T follicular helper cell (primary cell): ENCODE data around the gene LRRC70.
"Not testable (repeated sequence)": the region's sequence is repeated elsewhere in the genome, so short reads cannot be mapped to it uniquely, and the experiment has no call there.

Source experiments
- DNase-seq: peaks from one replicate; pipeline ENCODE4 v3.0.0-alpha.2; 2020; ENCODE audit warnings: low read depth
- total RNA-seq, 2 experiments: gene quantifications; one replicate each; lab custom pipeline; 2026; lab: John Stamatoyannopoulos, UW

The LRRC70 gene
- 0.09 to 0.18 reads per million in 2 experiments for total RNA-seq

DNA sequence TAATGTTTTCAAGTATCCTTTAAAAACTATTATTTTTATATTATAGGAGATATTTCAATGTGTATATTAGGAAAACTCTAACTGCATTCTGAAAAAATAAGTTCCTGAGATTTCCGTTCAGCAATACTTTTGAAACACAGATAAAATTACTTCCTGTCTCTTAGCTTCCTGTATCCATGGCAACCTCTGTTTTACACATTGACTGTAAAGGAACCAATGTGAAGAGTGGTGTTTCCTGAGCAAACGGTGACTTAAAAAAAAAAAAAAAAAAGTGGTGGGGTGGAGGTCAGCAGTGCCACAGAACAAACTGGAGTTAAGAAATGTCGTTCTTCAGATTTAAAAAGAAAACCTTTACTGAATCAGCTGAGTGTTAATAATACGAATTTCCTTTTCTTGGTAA is at the start of gene LRRC70:
LRRC70 (plus strand) TSS at position 280 of the 400 bp plus-strand sequence. CDS start 620 bp downstream, outside the sequence.
- DNase-seq = no peak

- DNase-seq = no peak
Measured at GRCh38 chr5:62533597-62533996, 45.0 kb upstream of the LRRC70 start.

- no peak for DNase-seq
Measured at GRCh38 chr5:62534461-62535236, 44.0 kb upstream of the LRRC70 start.

DNA sequence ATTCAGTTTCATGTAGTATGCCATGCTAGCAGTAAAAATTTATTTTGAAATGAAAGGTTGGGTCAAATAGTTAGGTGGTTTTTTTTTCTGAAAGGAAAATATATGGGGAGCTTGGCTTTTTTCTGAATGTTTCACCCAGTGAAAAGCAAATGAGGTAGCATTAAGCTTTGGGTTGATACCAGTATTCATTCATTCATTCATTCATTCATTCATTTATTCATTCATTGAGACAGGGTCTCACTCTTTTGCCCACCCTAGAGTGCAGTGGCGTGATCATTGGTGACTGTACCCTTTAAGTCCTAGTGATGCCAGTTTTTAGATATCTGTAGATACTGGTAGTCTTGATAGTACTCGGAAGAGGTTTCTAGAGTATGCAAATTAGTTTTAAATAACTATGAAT is 42.4 kb upstream of the LRRC70 start:
- DNase-seq = no peak

- no peak for DNase-seq
Measured at GRCh38 chr5:62536783-62537182, 41.8 kb upstream of the LRRC70 start.

GRCh38 chr5:62538017-62538942 is 40.3 kb upstream of the LRRC70 start:
- no peak for DNase-seq

DNA sequence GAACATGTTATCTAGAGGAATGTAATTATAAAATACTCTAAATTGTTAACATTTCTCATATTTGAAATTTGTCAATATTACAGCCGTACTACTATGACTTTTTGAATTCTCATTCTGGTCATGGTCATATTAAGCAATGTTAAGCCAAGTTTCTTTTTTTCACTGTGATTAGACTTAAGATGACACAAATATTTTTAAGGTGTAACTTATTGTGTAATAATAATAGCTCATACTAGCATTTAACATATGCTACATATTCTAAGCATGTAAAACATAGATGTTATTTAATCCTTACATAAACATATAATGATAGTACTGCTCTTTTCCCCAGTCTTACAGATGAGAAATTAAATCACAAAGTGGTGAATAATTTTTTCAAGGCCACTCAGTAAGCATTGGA is 35.9 kb upstream of the LRRC70 start:
- no peak for DNase-seq

DNA sequence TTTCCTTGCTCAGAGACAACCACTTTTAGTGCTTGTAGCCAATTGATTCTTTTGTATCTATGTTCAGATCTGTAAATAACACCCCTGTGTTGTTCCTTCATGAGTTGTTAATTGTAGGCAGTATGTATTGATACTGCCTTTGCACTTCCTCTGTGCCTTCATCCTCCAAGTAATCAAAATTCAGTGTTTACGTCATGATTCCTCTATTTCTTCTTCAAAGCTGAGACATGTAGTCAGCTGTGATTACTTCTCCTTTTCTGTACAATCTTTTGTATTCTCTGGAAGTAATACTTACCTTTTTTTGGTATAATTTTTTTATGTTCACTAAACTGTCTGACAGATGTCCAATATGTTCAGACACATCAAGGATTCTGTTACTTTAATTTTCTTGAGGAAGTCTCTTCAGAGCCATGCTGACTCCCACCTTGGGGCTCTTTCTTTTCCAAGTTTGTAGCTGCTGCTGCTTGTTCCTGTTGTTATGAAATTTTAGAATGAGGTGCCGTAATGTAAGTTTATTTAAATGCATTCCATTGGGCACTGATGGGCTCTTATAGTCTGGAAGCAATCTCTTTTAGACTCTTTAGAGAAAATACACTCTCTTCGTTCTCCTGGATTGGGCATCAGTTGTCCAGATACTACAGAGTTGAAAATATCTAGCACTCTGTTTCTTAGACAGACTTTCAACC is 30.5 kb upstream of the LRRC70 start:
- DNase-seq = no peak

DNA sequence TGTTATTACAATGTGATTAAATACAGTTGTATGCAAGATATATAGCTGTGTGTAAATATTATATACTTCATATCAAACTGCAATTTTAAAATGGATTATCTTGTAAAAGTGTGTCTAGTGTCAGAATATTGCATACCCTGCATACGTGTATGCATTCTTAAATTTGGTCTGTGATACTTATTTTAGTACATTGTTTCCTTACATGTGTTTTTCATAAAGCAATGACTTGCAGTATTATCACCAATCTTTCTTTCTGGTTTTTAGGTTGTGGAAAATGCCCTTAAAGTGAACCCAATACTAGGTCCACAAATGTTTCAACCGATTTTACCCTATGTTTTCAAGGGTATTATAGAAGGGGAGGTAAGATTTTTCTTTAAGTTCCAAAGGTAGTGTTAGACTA is 28.5 kb upstream of the LRRC70 start:
- no peak for DNase-seq

DNA sequence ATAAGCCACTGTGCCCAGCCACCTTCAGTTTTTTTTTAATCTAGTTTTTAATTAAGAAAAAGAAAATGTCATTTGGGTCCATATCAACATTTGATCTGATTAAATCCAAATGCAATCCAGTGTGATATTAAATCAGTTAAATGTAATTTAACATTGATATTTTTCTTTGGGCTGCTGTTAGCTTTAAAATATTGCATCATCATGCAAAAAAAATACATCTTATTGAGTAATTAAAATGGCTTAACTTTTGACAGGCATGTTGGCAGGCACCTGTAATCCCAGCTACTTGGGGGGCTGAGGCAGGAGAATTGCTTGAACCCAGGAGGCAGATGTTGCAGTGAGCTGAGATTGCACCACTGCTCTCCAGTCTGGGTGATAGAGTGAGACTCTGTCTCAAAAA is 22.7 kb upstream of the LRRC70 start:
- DNase-seq = no peak

GRCh38 chr5:62558941-62559340 is 19.7 kb upstream of the LRRC70 start:
- DNase-seq = no peak

DNA sequence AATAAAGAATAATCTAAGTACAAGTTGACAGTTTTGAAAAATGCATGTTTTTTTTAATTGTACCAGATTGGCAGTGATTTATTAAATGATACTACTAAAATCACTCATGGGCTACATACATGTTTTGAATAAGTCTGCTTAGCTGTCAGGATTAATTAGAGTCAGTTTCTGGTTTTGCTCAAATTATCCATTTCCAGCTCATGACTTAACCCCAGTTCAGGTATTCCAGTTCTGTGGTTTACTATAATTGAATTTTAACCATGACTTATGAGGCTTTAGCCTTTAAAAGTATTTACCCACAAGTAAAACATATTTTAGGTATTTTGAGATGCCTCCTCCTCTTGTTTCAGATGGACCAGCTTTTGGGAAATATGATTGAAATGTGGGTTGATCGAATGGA is 17.8 kb upstream of the LRRC70 start:
- no peak for DNase-seq

- no peak for DNase-seq
Measured at GRCh38 chr5:62561896-62562295, 16.7 kb upstream of the LRRC70 start.

- no peak for DNase-seq
Measured at GRCh38 chr5:62562867-62563266, 15.8 kb upstream of the LRRC70 start.

DNA sequence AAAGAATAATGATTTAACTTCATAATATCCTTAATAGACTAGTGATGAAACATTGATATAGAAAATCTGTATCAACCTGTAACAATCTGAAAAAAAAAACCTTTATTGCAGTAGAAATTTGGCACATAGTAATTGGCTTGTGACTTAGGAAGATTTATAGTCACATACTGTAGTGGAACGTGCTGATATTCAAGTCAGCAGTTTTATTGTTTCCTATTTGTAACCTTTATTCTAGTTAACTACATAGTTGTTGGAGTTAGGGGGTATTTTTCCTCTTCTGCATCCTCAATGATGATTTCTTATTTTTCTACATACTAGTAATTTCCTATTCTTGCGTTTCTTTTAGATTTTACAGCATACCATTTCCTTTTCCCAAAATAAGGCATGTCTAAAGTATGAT is 14.5 kb upstream of the LRRC70 start:
- DNase-seq = no peak

DNA sequence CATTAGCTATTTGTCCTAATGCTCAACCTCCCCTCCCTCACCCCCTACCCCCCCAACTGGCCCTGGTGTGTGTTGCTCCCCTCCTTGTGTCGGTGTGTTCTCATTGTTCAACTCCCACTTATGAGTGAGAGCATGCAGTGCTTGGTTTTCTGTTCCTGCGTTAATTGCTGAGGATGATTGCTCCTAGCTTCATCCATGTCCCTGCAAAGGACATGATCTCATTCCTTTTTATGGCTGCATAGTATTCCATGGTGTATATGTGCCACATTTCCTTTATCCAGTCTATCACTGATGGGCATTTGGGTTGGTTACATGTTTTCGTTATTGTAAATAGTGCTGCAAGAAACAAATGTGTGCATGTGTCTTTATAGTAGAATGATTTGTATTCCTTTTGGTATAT is 12.9 kb upstream of the LRRC70 start:
- DNase-seq = not testable (repeated sequence)

DNA sequence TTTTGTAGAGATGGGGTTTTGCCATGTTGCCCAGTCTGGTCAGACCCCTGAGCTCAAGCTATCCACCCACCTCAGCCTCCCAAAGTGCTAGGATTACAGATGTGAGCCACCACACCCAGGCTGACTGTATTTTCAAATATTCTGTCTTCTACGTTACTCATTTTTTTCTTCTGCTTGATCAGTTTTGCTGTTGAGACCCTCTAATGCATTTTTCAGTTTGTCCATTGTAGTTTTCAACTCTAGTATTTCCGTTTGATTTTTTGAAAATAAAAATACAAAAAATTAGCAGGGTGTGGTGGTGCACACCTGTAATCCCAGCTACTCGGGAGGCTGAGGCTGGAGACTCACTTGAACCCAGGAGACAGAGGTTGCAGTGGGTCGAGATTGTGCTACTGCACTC is 10.5 kb upstream of the LRRC70 start:
- DNase-seq = no peak

GRCh38 chr5:62568800-62569432 is 9.7 kb upstream of the LRRC70 start:
- no peak for DNase-seq

DNA sequence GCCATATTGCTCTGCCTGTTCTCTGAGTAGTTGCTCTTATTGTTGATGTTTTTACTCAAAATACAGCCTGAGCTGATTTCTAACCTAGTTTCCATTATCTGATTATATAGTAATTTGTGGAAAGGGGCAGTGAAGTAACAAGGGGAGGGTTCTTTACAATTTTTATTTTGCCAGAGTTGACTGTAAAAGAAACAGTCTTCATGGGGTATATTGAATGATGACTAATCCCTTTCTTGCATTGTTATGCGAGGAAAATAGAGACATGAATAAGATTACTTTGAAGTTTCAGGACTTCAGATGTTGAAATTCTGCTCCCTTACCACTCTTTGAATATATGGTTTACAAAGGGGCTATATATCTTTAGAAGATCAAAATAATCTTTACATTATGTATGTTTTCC is 9.1 kb upstream of the LRRC70 start:
- no peak for DNase-seq

DNA sequence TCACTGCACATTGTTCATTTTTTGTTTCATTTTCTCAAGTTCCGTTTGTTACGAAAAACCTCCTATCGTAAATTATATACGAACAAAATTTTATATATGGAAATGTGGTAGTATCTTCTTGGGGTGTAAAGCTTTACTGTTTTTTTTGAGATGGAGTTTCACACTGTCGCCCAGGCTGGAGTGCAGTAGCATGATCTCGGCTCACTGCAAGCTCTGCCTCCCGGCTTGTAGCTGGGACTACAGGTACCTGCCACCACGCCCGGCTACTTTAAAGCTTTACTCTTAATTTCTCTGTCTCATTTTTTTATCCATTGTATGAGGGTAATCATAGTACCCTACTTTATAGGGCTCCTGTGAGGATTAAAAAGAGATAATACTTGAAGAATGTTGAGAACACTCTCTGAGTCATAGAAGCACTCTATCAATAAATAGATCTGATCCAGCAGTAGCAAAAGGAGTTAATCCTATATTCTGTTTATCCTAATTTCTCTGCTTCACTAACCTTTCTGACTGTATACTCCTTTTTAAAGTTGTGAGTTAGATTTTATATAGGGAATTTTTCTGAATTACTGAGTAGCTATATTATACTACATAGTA is 5.6 kb upstream of the LRRC70 start:
- no peak for DNase-seq

DNA sequence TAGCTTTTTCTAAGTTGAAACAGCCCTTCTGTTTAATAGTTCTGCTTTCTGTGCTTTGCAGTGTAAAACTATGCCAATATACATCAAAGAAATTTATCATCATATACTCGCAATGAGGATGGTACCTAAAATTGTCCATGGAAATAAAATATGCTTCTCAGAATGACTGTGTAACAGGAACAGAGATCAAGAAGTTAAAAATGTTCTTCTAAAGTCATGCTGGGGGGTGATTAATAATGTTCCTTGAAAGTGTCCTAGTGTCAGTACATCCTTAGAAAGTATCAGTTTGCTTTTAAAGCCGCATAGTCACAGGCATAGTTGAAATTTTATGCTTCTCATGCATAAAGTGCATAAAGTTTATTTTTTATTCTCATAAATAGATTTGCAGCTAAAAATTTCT is 4.0 kb upstream of the LRRC70 start:
- DNase-seq = no peak

- DNase-seq = no peak
Measured at GRCh38 chr5:62575066-62575465, 3.6 kb upstream of the LRRC70 start.
